Breast epithelium (tissue), 3 donors: Measurements from ENCODE around the gene CRYZL1.

Experiments used
- CTCF ChIP-seq, 3 donors: fragments of 450-650 bp; IDR thresholded peaks; one replicate each; pipeline ENCODE4 v1.5.1; 2016 to 2017; ENCODE audit warnings: antibody characterized with exemption in 3 of 3, mild to moderate bottlenecking in 3 of 3, moderate library complexity in 3 of 3
- POLR2A ChIP-seq: fragments of 450-650 bp; IDR thresholded peaks from one replicate; pipeline ENCODE4 v1.6.1; 2016; ENCODE audit warnings: antibody characterized with exemption, mild to moderate bottlenecking, moderate library complexity

DNA sequence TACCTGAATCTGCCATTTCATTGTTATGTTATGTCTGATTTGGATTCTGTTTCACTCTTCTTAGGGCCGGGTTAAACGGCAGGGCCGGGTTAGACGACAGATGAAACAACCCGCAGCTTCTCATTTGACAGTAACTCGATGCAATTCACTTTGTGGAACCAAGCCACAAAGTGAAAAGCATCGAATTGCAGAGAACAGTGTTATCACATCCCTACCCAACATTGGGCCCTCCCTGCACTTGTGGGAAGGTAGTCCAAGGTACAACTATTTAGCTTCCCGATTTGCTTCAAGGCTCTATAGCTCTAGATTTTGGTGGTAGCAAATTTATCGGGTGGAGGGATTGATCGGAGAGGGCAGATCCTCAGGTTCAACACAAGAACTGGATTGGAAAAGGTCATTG lies 81.7 kb downstream of the CRYZL1 start:
- TF ChIP-seq CTCF (IDR thresholded peaks at IDR 0.05) (no peak), POLR2A (no peak)
